ENCODE results near the gene PPP2R2D.
A peak's percentile ranks its signal among the peaks of the same experiment; 100 is the strongest.

The PPP2R2D gene

GRCh38 chr10:131889755-131890154 is 11.1 kb upstream of the PPP2R2D start:
- DNase-seq (ENCODE audit: low read depth), result no peak

- no peak for DNase-seq (ENCODE audit: low read depth)
These were observed 10.3 kb upstream of the PPP2R2D start for GRCh38 chr10:131890276-131891195.

- DNase-seq (ENCODE audit: low read depth), result no peak
These were observed 9.4 kb upstream of the PPP2R2D start for GRCh38 chr10:131891196-131891928.

GRCh38 chr10:131891929-131892805 is 8.6 kb upstream of the PPP2R2D start:
- DNase-seq (ENCODE audit: low read depth), result no peak

- DNase-seq (ENCODE audit: low read depth), result no peak
These were observed 7.8 kb upstream of the PPP2R2D start for GRCh38 chr10:131892806-131893675.

- no peak for DNase-seq (ENCODE audit: low read depth)
These were observed 5.7 kb upstream of the PPP2R2D start for GRCh38 chr10:131895116-131895515.

- DNase-seq (ENCODE audit: low read depth), result peak; percentile 37
These were observed 4.4 kb upstream of the PPP2R2D start for GRCh38 chr10:131896403-131896802.

GRCh38 chr10:131897297-131897899 is 3.4 kb upstream of the PPP2R2D start:
- DNase-seq (ENCODE audit: low read depth), result no peak

- DNase-seq (ENCODE audit: low read depth), result no peak
These were observed 2.7 kb upstream of the PPP2R2D start for GRCh38 chr10:131898061-131898460.

- DNase-seq (ENCODE audit: low read depth), result no peak
These were observed 2.1 kb upstream of the PPP2R2D start for GRCh38 chr10:131898713-131899112.

GRCh38 chr10:131899116-131899690 is 1.6 kb upstream of the PPP2R2D start:
- DNase-seq (ENCODE audit: low read depth), result no peak

- DNase-seq (ENCODE audit: low read depth), result no peak
These were observed 986 bp upstream of the PPP2R2D start for GRCh38 chr10:131899695-131900349.

GRCh38 chr10:131901181-131901829 is 497 bp downstream of the PPP2R2D start:
- peak; percentile 41 for DNase-seq (ENCODE audit: low read depth)

GRCh38 chr10:131902211-131902610 is 1.4 kb downstream of the PPP2R2D start:
- no peak for DNase-seq (ENCODE audit: low read depth)

- no peak for DNase-seq (ENCODE audit: low read depth)
These were observed 1.9 kb downstream of the PPP2R2D start for GRCh38 chr10:131902691-131903090.

- no peak for DNase-seq (ENCODE audit: low read depth)
These were observed 4.4 kb downstream of the PPP2R2D start for GRCh38 chr10:131905267-131905571.

- DNase-seq (ENCODE audit: low read depth), result no peak
These were observed 4.9 kb downstream of the PPP2R2D start for GRCh38 chr10:131905603-131906268.

- DNase-seq (ENCODE audit: low read depth), result no peak
These were observed 5.4 kb downstream of the PPP2R2D start for GRCh38 chr10:131906269-131906639.

- no peak for DNase-seq (ENCODE audit: low read depth)
These were observed 6.9 kb downstream of the PPP2R2D start for GRCh38 chr10:131907679-131908078.
